CD4-positive, alpha-beta T cell treated with Interleukin-15 for 4 hours (primary cell): ENCODE data around the gene MYCT1.
"Not testable (repeated sequence)": the region's sequence is repeated elsewhere in the genome, so short reads cannot be mapped to it uniquely, and the experiment has no call there.

ENCODE experiments used
- DNase-seq: peaks from one replicate; pipeline ENCODE4 v3.0.0-alpha.2; 2020; ENCODE audit warnings: low spot score

Gene MYCT1

DNA sequence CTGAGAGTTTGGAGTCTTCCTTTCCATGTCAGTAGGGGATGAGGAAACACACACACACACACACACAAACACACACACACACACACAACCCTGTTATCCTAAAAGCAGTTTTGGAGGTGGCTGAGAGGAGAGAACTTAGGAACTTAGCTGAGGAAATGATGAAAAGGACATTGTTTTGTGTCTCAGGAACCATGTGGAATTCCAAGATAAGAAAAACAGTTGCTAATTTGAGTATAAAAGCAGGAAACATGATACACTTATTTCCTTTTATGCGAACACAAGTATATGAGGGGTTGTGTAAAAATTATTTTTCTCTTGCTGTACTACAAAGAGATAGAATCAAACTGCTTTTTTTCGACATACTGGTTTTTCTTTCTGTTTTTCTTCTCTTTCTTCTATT is at the start of gene MYCT1:
Gene MYCT1, plus strand, starts transcription at position 264 of the 400 bp plus-strand sequence. Its CDS starts 6 bp downstream, at position 270.
- DNase-seq: no peak

DNA sequence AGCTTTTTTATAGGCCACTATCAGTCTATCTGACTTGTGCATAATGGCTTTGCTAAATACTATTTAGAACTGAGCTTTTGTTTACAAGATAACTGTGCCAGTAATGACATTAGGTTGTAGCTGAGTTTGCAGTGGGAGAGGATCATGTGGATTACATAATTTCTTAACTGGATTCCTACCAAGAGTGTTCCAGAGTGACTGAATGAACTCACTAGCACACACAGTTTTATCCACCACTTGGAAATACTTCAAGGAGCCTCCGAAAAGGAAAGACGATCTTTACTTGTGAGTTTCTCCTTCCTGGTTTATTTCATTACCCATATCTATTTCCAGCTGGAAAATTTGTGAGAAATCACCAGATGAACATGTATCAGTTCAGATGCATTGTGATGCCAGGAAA is 49.6 kb upstream of the MYCT1 start:
- no peak for DNase-seq

GRCh38 chr6:152651986-152652385 is 45.7 kb upstream of the MYCT1 start:
- DNase-seq: no peak

GRCh38 chr6:152661776-152662175 is 35.9 kb upstream of the MYCT1 start:
- no peak for DNase-seq

GRCh38 chr6:152669895-152670294 is 27.8 kb upstream of the MYCT1 start:
- no peak for DNase-seq

- no peak for DNase-seq
Measured at GRCh38 chr6:152671171-152671570, 26.5 kb upstream of the MYCT1 start.

DNA sequence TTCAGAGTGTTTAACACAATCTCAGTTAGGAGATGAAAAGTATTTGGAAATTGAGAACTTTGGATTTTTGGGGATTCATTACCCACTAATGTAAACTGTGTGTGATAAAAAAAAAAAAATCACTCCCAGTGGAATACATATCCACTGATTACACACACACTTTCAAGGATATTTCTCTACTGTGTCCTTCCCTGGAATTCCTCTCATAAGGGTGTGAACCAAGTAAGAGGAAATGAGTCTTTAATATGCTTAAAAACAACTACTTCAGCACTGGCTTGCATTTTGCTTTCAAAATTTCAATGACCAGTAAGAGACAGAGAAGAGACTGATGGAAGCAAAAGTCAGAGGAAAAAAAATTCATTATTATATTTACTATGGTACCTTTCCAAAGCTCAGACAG is 24.5 kb upstream of the MYCT1 start:
- DNase-seq: no peak

DNA sequence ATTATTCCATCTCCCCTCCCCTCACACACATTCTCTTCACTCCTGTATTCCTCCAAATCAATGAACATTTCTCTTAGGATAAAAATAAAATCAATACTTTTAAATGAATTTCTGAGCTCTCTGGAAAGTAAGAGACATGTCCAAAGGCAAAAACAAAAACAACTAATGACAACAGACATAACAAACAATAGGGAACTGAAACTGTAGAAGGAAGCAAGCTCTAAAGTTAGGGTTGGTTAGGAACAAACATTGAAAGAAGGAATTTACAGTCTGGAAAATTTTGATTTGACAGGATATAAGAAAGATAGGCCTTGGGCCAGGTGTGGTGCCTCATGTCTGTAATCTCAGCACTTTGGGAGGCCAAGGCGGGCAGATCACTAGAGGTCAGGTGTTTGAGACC is 17.5 kb upstream of the MYCT1 start:
- no peak for DNase-seq

DNA sequence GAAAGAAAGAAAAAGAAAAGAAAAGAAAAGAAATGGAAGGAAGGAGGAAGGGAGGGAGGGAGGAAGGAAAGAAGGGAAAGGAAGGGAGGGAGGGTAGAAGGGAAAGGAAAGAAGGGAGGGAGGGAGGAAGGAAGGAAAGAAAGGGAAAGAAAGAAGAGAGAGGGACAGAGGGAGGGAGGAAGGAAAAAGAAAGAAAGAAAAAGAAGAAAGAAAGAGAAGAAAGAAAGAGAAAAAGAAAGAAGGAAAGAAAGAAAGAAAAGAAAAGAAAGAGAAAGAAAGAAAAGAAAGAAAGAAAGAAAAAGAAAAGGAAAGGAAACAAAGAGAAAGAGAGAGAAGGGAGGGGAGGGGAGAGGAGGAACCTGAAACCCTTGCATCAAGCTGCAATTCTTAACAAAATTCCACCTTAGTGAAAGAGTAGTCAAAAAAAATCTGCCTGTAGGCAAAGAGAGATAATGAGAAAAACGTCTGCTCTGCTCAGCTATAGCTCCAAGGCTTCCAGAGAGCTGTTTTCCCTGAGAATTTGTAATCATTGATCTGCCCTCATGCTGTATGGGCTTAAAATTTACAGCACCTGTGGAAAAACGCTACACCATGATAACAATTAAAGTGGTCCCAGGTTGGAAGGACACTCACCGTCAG is 16.7 kb upstream of the MYCT1 start:
- no peak for DNase-seq

GRCh38 chr6:152682141-152682540 is 15.6 kb upstream of the MYCT1 start:
- no peak for DNase-seq

DNA sequence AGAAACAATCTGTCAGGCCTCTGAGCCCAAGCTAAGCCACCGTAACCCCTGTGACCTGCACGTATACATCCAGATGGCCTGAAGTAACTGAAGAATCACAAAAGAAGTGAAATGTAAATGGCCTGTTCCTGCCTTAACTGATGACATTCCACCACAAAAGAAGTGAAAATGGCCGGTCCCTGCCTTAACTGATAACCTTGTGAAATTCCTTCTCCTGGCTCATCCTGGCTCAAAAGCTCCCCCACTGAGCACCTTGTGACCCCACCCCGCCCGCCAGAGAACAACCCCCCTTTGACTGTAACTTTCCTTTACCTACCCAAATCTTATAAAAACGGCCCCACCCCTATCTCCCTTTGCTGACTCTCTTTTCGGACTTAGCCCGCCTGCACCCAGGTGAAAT is 14.8 kb upstream of the MYCT1 start:
- not testable (repeated sequence) for DNase-seq

DNA sequence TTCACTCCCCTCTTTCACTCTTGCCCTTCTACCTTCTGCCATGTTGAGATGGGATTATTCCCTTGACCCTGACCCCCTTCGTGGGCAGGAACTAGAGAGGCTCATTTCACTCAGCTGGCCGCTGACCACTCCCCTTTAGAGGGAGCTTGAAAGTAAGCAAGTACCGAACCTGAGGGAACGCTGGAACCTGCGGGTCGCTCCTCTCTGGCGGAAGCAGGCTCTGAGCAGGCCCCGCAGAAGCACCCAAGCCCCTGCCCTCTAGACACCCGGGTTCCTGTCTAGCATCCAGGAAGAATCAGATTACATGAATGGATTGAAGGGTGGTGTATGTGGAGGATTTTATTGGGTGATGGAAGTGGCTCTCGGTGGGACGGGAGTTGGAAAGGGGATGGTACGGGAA is 11.9 kb upstream of the MYCT1 start:
- DNase-seq: no peak

DNA sequence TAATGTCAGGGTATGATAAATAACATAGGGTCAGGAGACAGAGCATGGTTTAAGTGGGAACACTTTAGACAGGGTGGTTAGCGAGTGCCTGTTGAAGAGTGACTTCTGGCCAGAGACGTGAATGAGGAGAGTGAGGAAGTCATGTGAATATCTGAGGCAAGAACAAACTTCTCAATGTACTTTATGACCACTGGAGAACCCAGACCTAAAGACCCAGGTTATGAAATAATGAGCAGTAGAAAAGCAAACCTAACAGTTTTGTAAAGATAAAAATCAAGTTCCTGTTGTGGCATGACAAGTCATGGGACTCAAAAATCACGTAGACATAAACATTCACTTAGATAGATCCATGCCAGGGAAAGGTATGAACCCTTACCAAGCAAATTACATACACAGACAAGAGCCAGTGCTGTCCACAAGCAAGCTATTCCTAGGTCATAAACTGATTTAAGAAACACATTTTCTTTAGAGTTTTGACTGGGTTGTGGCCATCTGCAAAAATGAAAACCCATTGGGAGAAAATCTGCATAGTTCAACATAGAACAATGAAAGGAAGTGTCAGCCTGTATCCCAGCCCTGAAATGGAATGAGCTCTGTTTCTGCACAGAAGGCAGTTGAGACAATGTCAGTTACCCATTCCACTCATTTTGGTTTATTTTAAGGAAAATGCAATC is 2.2 kb upstream of the MYCT1 start:
- DNase-seq: no peak

DNA sequence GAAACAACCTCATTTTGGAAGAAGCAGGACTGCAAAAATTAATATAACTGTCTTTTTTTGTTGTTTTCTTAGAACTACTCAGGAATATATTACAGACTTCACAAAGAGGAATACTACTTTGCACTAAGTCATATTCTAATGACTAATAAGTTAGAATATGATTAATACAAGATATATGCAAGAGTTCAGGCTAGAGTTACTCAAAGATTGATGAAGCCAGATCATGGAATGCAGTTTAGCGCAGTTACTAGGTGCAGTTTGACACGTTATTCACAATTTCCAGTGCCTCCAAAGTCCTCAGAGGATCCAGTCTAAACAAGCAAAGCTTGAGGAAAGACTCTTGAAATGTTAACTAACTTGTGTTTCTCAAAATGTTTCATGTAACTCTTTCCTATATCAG is 1.2 kb upstream of the MYCT1 start:
- DNase-seq: no peak

- no peak for DNase-seq
Measured at GRCh38 chr6:152698692-152699091, 995 bp downstream of the MYCT1 start.

- DNase-seq: no peak
Measured at GRCh38 chr6:152700427-152700826, 2.7 kb downstream of the MYCT1 start.

GRCh38 chr6:152701081-152701862 is 3.6 kb downstream of the MYCT1 start:
- no peak for DNase-seq

GRCh38 chr6:152701863-152702401 is 4.2 kb downstream of the MYCT1 start:
- no peak for DNase-seq

DNA sequence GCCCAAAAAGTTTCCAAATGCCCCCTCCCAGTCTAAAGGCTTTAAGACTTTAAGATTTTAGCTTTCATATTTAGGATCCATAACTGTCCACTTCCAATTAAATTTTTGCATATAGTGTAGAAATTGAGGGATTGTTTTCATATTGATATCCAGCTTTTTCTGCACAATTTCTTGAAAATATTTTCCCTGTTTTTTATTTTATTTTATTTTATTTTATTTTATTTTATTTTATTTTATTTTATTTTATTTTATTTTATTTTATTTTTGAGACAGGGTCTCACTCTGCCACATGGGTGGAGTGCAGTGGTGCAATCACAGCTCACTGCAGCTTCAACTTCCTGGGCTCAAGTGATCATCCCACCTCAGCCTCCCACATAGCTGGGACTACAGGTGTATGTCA is 6.1 kb downstream of the MYCT1 start:
- not testable (repeated sequence) for DNase-seq

DNA sequence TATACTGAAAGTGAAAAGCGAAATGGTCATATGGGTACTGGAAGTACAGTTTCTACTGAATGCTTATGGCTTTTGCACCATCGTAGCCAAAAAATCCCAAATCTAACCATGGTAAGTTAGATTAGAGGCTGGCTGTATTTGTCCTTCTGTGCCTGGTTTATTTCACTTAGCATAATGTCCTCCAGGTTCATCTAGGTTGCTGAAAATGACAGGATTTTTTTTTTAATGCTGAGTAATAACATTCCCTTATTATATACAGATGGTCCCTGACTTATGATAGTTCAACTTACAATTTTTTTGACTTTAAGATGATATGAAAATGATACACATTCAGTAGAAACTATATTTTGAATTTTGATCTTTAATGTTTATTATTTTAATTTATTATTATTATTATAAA is 7.6 kb downstream of the MYCT1 start:
- DNase-seq: no peak

DNA sequence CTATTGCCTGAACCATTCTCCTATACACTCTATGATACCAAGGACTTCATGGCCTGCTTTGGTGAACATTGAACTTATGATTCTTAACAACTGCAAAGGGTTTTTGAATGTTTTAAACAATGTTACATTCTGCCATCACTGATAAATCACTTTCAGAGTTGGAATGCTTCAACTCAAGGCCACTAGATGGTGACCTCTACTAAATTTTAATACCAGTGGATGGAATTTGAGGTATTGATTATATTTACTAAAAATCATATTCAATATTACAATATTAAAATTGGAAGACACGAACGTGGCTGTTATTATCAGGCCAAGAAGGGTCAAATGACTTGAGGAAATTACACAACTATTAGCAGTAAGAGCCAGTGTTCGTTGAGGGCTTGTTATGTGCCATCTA is 18.6 kb downstream of the MYCT1 start:
- no peak for DNase-seq

DNA sequence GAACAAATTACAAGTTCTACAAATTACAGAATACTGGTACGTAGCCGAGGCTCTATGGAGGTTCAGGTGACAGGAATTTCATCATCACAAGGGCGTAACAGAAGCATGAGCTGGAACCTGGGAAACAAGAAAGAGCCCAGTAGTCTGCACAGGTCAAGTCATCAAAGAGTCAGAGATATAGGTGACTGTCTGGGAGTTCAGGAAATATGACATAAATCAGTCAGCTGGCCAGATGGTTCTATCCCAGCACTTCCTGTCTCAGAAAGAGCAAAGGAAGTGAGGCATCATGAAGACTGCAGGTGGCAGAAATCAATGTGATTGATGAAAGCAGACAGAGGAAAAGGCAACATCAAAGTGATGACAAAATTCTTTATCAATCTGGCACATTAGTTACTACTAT is 23.3 kb downstream of the MYCT1 start:
- DNase-seq: no peak

GRCh38 chr6:152721956-152722355 is 24.3 kb downstream of the MYCT1 start:
- DNase-seq: no peak
